ENCODE results near the gene TARBP1. TPM values are rescaled to one million over a fixed set of nuclear protein-coding genes. Genes with fewer than 3 reads are reported as not detected.
A peak's percentile ranks its signal among the peaks of the same experiment; 100 is the strongest.

The TARBP1 gene
- total RNA-seq, 4 donors from 2014 or later: 27.1 to 58.1 (median 31.3) TPM

DNA sequence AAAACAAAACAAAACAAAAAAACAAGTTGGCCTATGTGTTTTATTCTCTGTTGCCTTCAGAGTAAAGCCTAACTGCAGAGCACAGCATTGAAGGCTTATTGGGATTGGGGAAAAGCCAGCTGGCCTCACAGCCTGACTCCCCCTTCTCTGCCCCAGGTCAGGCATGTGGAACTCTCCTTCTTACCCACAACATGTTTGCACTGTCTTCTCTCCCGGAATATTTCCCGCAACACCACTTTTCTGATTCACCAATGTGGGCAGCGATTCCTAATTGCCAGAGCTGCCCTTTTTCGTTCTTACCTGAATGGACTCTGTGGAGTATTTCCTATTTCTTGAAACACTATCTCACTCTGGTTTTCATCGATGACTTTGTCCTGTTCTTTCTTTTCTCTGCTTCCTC lies 2.8 kb upstream of the TARBP1 start:
- Histone ChIP-seq H3K4me1 (peaks cover 2 to 10% of the 10 kb centered on the region in 2 donors), H3K27ac (no peak overlapping the region), H3K27me3 (no peaks in the 10 kb centered on the region), H3K9me3 (no peaks in the 10 kb centered on the region), H3K36me3 (no peaks in the 10 kb centered on the region), H3K4me3 (replicated peaks in 1 of 3) (no peak overlapping the region)
- DNase-seq: peak; percentile 30 to 40
- WGBS, 2 donors: 55 to 62% methylated on average over 5 of the region's 5 CpGs
- intact Hi-C loops (cut with DNase I): no loop called here
- TF ChIP-seq, protein P1, sequence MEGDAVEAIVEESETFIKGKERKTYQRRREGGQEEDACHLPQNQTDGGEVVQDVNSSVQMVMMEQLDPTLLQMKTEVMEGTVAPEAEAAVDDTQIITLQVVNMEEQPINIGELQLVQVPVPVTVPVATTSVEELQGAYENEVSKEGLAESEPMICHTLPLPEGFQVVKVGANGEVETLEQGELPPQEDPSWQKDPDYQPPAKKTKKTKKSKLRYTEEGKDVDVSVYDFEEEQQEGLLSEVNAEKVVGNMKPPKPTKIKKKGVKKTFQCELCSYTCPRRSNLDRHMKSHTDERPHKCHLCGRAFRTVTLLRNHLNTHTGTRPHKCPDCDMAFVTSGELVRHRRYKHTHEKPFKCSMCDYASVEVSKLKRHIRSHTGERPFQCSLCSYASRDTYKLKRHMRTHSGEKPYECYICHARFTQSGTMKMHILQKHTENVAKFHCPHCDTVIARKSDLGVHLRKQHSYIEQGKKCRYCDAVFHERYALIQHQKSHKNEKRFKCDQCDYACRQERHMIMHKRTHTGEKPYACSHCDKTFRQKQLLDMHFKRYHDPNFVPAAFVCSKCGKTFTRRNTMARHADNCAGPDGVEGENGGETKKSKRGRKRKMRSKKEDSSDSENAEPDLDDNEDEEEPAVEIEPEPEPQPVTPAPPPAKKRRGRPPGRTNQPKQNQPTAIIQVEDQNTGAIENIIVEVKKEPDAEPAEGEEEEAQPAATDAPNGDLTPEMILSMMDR (IDR thresholded peaks at IDR 0.05): no peak
- TF ChIP-seq POLR2A (IDR thresholded peaks at IDR 0.05): no peak

DNA sequence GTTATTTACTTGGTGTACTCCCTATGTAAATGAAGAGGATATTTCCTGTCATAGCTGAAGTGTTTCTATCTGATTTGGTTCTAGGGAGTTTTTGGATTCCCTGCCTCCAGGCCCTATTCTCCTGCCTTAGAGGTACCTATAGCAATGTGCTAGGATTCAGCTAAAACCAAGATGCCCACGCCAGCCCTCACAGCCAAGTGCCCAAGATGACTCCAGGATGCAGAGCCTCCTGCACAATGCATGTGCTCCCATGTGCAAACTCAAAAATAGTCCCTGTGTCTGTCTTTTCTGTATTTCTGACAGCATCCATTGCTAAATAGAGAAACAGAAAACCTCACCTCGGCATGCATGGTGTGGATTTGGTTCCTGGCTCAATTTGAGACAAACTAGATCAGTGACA lies 887 bp upstream of the TARBP1 start:
- no peak for DNase-seq
- intact Hi-C loops (cut with DNase I): no loop called here
- peaks cover 5 to 10% of the 10 kb centered on the region in 2 donors for H3K4me1 ChIP-seq
- no peak overlapping the region for H3K4me3 ChIP-seq (replicated peaks in 1 of 3)
- no peak overlapping the region for H3K27ac ChIP-seq
- no peaks in the 10 kb centered on the region for H3K9me3 ChIP-seq
- TF ChIP-seq, protein P1 (IDR thresholded peaks at IDR 0.05): no peak
- no peak for TF ChIP-seq POLR2A (IDR thresholded peaks at IDR 0.05)
- no peaks in the 10 kb centered on the region for H3K36me3 ChIP-seq
- no peaks in the 10 kb centered on the region for H3K27me3 ChIP-seq
- 81 to 92% methylated on average over 2 of the region's 2 CpGs for WGBS, 2 donors

DNA sequence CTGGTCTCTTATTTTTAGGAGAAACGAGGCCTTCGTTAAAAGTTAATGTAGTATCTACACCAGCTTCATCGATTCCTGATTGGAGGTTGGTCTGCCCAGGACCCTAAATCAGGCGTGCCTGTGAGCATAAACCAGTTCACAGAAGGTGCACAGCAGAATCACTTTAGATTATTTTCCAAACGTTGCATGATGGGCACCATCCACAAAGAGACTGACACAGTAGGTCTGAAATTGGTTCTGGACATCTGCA lies 256 bp upstream of the TARBP1 start:
- TF ChIP-seq, protein P1 (IDR thresholded peaks at IDR 0.05): no peak
- no peak for TF ChIP-seq POLR2A (IDR thresholded peaks at IDR 0.05)
- DNase-seq: no peak
- Histone ChIP-seq H3K27ac (peak overlapping the region in 2 of 3 donors; percentile 83 to 84), H3K36me3 (no peaks in the 10 kb centered on the region), H3K4me3 (replicated peaks in 1 of 3) (peak overlapping the region in 2 of 3 donors; percentile 60 to 72), H3K4me1 (peaks cover 5 to 10% of the 10 kb centered on the region in 2 donors), H3K27me3 (no peaks in the 10 kb centered on the region), H3K9me3 (no peaks in the 10 kb centered on the region)
- 18 to 22% methylated on average over 5 of the region's 5 CpGs for WGBS, 2 donors
- intact Hi-C loops (cut with DNase I): no loop called here

DNA sequence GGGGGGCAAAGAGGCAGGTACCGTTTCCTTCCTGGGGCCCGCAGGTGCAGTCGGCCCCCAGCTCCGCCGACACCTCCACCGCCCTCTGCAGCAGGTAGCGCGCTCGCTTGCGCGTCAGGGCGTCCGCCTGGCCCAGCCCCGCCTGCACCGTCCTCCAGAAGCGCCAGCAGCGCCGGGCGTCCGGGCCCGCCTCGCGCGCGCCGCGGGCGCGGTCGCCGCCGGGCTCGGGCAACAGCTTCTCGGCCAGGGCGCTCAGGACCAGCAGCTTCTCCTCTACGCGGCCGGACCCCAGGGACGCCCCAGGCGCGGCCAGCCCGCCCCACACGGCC lies 863 bp downstream of the TARBP1 start:
- intact Hi-C loops (cut with DNase I): no loop called here
- H3K27ac ChIP-seq: peak overlapping the region; percentile 67 to 83 (median 78)
- no peaks in the 10 kb centered on the region for H3K36me3 ChIP-seq
- no peaks in the 10 kb centered on the region for H3K27me3 ChIP-seq
- H3K4me1 ChIP-seq: peaks cover 5 to 10% of the 10 kb centered on the region in 2 donors
- no peaks in the 10 kb centered on the region for H3K9me3 ChIP-seq
- peak; percentile 64 to 71 for DNase-seq
- TF ChIP-seq POLR2A (IDR thresholded peaks at IDR 0.05): peak; percentile 10 to 58
- TF ChIP-seq, protein P1 (IDR thresholded peaks at IDR 0.05): no peak
- WGBS, 2 donors: 0 to 3% methylated on average over 5 to 14 of the region's 43 CpGs
- H3K4me3 ChIP-seq (replicated peaks in 1 of 3): peak overlapping the region; percentile 4 to 80 (median 60)

DNA sequence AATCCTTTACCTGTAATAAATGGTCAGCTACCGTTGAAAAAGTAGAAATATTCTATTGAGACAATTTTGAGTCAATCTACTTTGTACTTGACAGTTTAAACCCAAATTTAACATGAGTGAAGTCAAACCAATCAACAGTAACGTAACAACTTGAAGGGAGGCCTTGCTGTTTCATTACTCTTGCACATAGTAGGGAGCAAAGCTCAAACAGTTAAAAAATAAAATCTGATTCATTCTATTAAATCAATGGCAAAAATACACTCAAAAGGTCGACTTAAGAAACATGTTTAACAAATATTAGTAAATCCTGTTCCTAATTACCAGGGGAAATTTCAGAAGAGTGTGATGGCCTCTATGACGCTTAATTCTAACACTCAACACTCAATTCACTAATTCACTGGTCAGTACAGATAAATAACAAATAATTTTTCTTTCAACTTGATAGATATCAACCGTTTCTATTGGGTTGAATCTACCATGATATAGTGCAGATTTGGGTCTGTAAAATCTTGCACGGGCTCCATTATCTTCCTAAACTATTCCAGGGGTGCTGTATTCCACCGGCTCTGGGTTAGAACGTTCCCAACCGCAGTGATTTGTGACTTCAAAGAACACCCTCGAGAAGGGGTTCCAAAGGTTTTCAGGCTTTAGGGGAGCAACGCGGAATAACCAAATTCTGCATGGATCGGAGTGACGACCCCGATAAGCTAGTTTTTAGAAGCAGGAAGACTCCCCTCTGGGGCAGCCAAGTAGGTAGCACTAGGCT lies 1.4 kb downstream of the TARBP1 start:
- H3K4me3 ChIP-seq (replicated peaks in 1 of 3): peak overlapping the region; percentile 4 to 80 (median 60)
- DNase-seq: no peak
- no peaks in the 10 kb centered on the region for H3K36me3 ChIP-seq
- no peaks in the 10 kb centered on the region for H3K27me3 ChIP-seq
- WGBS, 2 donors: 23 to 26% methylated on average over 15 of the region's 15 CpGs
- H3K4me1 ChIP-seq: peaks cover 5 to 10% of the 10 kb centered on the region in 2 donors
- TF ChIP-seq POLR2A (IDR thresholded peaks at IDR 0.05): no peak
- TF ChIP-seq, protein P1 (IDR thresholded peaks at IDR 0.05): no peak
- no peaks in the 10 kb centered on the region for H3K9me3 ChIP-seq
- H3K27ac ChIP-seq: peak overlapping the region in 2 of 3 donors; percentile 78 to 83
- intact Hi-C loops (cut with DNase I): no loop called here

Measured in thyroid gland (tissue), 4 donors.